ENCODE measurements around the gene COX10. TPM values are rescaled to one million over a fixed set of nuclear protein-coding genes. Genes with fewer than 3 reads are reported as not detected.

COX10 gene
- total RNA-seq, 1 donor from 2014 or later: 22.6 TPM

DNA sequence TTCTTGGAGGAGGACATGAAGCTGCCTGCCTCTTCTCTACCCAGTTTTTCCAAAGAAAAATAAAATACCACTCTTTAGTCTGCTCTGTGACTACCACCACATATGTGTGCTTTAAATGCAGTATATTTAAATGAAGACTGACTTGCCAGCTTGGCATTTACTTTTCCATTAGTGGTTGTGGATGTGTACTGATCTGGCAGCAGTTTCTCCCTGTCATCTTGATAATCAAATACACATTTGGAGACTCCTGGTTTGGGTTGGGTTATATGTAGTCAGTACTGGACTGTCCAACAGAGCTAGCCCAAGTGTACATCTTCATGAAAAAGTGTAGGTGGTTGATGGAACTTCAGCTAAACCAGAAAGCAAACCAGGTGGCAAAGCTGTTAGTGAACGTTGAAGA lies 19.9 kb downstream of the COX10 start:
- Histone ChIP-seq H3K4me3 (ENCODE audit: low read depth, low read length) (no peak overlapping the region), H3K27me3 (ENCODE audit: control insufficient read depth, insufficient read depth, low read length) (no peaks in the 10 kb centered on the region), H3K36me3 (ENCODE audit: control insufficient read depth, insufficient read depth, low read length) (no peaks in the 10 kb centered on the region)
- TF ChIP-seq, protein P1, sequence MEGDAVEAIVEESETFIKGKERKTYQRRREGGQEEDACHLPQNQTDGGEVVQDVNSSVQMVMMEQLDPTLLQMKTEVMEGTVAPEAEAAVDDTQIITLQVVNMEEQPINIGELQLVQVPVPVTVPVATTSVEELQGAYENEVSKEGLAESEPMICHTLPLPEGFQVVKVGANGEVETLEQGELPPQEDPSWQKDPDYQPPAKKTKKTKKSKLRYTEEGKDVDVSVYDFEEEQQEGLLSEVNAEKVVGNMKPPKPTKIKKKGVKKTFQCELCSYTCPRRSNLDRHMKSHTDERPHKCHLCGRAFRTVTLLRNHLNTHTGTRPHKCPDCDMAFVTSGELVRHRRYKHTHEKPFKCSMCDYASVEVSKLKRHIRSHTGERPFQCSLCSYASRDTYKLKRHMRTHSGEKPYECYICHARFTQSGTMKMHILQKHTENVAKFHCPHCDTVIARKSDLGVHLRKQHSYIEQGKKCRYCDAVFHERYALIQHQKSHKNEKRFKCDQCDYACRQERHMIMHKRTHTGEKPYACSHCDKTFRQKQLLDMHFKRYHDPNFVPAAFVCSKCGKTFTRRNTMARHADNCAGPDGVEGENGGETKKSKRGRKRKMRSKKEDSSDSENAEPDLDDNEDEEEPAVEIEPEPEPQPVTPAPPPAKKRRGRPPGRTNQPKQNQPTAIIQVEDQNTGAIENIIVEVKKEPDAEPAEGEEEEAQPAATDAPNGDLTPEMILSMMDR (IDR thresholded peaks at IDR 0.05; ENCODE audit: insufficient read depth, low read length, poor library complexity, severe bottlenecking): no peak
- no peak for DNase-seq (ENCODE audit: low read depth)

DNA sequence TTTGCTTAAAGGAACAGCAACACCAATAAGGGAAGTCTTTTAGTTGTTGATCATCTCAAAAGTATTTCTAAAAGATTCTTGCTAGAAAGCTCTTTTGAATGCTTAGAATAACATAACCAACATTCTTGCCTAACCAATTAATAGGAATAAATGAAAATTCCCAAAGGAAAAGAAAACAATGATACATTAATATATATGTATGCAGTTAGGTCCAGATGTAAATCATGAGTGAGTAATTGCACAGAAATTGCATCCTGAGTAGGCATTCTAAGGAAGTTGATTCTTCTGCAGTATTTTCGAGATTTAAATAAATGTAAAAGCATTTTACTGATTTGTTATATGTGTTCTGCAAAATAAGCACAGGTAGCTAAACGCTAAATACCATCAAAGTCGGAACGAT lies 22.1 kb downstream of the COX10 start:
- TF ChIP-seq, protein P1 (IDR thresholded peaks at IDR 0.05; ENCODE audit: insufficient read depth, low read length, poor library complexity, severe bottlenecking): no peak
- H3K4me3 ChIP-seq (ENCODE audit: low read depth, low read length): no peak overlapping the region
- no peaks in the 10 kb centered on the region for H3K27me3 ChIP-seq (ENCODE audit: control insufficient read depth, insufficient read depth, low read length)
- H3K36me3 ChIP-seq (ENCODE audit: control insufficient read depth, insufficient read depth, low read length): no peaks in the 10 kb centered on the region
- no peak for DNase-seq (ENCODE audit: low read depth)

- no peaks in the 10 kb centered on the region for H3K27me3 ChIP-seq (ENCODE audit: control insufficient read depth, insufficient read depth, low read length)
- H3K4me3 ChIP-seq (ENCODE audit: low read depth, low read length): no peak overlapping the region
- no peak for DNase-seq (ENCODE audit: low read depth)
Measured at GRCh38 chr17:14092808-14093207, 23.5 kb downstream of the COX10 start.

DNA sequence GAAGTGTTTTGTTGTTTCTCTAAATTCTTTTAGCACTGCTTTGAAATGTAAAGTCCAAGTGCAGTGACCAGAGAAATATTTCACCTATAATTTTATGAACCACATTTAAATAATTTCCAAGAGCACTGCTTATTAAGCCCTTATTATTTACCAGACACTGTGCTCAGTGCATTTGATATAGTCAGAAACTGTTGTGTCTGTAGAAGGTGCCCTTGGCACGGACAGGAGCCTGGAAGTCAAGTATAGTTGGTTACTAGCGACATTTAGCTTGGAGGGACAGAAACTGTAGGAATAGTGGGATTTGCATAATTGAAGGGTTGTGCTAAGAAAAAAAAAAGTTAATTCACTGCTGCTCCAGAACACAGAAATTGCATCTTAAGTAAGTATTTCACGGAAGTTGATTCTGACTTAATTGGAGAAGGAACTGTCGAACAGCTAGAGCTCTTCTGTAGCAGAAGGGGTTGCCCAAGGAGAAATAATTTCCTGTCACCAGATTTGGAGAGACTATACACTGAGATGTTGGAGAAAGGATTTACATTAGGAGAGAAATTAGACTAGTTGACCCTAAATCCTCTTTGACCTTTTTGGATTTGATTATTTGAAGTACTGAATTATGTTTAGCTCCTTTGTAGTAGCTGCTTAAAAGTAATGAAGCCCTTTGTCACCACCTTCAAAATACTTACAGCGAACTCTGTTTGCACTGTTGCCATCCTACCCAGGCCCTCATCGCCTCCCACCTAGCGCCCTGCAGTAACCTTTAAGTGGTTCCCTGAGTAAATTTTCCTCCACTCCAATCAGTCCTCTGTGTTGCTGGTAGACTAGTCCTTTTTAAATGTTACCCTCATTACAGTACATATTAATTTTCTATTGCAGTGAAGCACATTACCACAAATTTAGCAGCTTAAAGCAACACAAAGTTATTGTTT lies 25.6 kb downstream of the COX10 start:
- DNase-seq (ENCODE audit: low read depth): no peak
- TF ChIP-seq, protein P1 (IDR thresholded peaks at IDR 0.05; ENCODE audit: insufficient read depth, low read length, poor library complexity, severe bottlenecking): no peak

More at GRCh38 chr17:14092808-14093207, 23.5 kb downstream of the COX10 start:
- TF ChIP-seq, protein P1 (IDR thresholded peaks at IDR 0.05; ENCODE audit: insufficient read depth, low read length, poor library complexity, severe bottlenecking): no peak
- H3K36me3 ChIP-seq (ENCODE audit: control insufficient read depth, insufficient read depth, low read length): no peaks in the 10 kb centered on the region

DNA sequence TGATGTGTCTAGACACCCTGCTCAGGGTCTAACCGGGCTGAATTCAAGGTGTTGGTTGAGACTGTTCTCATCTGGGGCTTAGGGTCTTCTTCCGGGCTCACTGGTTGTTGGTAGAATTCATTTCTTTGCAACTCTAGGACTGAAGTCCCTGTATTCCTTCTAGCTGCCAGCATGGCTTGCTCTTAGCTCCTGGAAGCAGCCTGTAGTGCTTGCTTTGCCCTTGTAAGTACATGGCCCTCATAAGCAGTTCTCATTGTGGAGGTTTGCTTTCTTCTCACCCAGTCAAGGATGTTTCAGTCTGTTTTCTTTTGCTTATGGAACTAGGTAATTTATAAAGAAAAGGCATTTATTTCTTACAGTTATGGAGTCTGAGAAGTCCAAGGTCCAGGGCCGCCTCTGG lies 26.3 kb downstream of the COX10 start:
- Histone ChIP-seq H3K36me3 (ENCODE audit: control insufficient read depth, insufficient read depth, low read length) (no peaks in the 10 kb centered on the region), H3K4me3 (ENCODE audit: low read depth, low read length) (no peak overlapping the region), H3K27me3 (ENCODE audit: control insufficient read depth, insufficient read depth, low read length) (no peaks in the 10 kb centered on the region)
- TF ChIP-seq, protein P1 (IDR thresholded peaks at IDR 0.05; ENCODE audit: insufficient read depth, low read length, poor library complexity, severe bottlenecking): no peak
- no peak for DNase-seq (ENCODE audit: low read depth)

More for the DNA sequence above, 25.6 kb downstream of the COX10 start:
- no peak overlapping the region for H3K4me3 ChIP-seq (ENCODE audit: low read depth, low read length)
- H3K36me3 ChIP-seq (ENCODE audit: control insufficient read depth, insufficient read depth, low read length): no peaks in the 10 kb centered on the region
- no peaks in the 10 kb centered on the region for H3K27me3 ChIP-seq (ENCODE audit: control insufficient read depth, insufficient read depth, low read length)

All from kidney epithelial cell (primary cell).